Ramos (cell line): ENCODE data around the gene PHF12.

ENCODE experiments used
- in situ Hi-C: fragments of 300-500 bp; cut with MboI; formaldehyde crosslinking; loops from one replicate; pipeline ENCODE4 v1.14.3; 2022; ENCODE audit warnings: low sequenced_read_pairs; ENCODE audit not compliant: unreplicated experiment

PHF12 gene

GRCh38 chr17:28977659-28978355, 26.5 kb upstream of the PHF12 start:
- in situ Hi-C loops = no loop called here

DNA sequence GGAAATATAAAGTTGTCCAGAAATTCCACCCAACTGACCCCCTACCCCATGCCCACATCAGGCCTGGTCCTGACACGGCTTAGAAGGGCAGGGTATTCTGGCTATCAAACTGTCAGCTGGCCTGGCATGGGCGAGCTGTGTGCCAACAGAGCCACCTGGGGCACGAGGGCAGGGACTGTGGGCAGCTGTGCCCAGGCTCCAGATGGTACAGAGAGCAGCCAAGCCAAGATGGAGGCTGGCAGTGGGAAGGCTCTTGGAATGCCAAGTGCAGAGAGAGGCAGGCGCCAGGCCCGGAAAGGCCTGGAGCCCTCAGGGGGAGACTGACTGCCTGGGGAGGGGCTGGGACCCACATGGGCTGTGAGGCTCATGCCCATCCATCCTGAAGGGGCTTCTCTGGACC, 24.3 kb upstream of the PHF12 start:
- in situ Hi-C loops = no loop called here

DNA sequence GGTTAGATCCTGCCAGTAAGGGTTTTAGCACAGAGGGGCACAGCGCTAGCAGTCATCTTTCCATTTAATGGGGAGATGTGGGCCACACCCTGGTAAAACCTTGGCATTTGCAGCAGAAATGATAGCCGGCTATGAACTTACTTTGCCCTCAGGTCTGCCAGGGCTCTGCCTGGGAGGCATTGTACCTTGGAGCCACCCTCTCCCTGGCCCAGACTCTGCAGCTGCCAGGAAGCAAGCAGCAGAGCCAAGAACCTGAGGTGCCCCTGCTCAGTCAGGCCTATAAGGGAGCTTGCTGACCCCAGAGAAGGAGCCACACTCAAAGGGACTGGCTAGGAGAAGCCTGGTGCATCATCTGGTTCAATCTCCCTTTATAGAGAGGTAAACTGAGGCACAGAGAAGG, 23.7 kb upstream of the PHF12 start:
- in situ Hi-C loops = no loop called here

- in situ Hi-C loops = no loop called here
Observed at GRCh38 chr17:28974451-28974850, 23.1 kb upstream of the PHF12 start.

GRCh38 chr17:28973425-28973824, 22.1 kb upstream of the PHF12 start:
- in situ Hi-C loops = no loop called here

DNA sequence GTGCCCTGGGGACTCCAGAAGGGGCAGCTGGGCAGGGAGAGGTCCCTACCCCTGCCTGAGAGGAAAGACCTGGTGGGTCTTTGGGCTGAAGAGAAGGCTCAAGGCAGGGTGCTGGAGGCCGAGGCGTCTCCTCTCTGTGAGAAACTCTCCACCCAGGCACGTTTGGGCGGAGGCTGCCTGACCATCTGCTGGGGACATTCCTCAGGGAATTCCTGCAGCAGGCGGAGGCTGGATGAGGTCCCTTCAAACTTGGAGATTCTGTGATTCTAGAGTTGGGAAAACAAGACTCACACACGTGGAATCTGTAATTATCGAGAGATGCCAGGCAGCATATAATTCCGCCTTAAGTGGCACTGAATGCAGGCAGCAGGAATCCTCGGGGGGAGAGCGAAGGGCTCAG, 21.1 kb upstream of the PHF12 start:
- in situ Hi-C loops = no loop called here

GRCh38 chr17:28970879-28971278, 19.6 kb upstream of the PHF12 start:
- in situ Hi-C loops = no loop called here

- in situ Hi-C loops = loop anchor here (5.0 kb wide), 2 partner anchors 47 to 137 kb away; no protein-coding TSS in a partner anchor
Observed at GRCh38 chr17:28969706-28970393, 18.5 kb upstream of the PHF12 start.

DNA sequence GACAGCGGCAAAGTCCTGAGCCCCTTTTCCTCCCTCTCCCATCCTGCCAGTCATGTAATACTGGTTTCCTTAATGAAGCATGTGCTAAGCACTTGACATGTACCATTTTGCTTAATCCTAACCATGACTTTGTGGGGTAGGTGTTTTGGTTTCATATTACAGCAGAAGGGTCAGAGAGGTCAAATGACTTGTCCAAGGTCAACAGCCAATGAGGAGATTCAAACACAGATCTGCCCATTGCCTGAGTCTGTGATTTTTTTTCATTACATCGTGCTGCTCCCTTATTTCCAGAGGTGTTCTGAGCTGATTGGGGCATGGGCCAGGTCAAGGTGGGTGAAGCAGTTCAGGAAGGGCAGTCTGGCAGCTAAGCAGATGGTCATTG, 17.6 kb upstream of the PHF12 start:
- in situ Hi-C loops = loop anchor here (5.0 kb wide), 2 partner anchors 48 to 138 kb away; no protein-coding TSS in a partner anchor

GRCh38 chr17:28968231-28968913, 17.1 kb upstream of the PHF12 start:
- in situ Hi-C loops = loop anchor here (5.0 kb wide), 2 partner anchors 49 to 139 kb away; no protein-coding TSS in a partner anchor

DNA sequence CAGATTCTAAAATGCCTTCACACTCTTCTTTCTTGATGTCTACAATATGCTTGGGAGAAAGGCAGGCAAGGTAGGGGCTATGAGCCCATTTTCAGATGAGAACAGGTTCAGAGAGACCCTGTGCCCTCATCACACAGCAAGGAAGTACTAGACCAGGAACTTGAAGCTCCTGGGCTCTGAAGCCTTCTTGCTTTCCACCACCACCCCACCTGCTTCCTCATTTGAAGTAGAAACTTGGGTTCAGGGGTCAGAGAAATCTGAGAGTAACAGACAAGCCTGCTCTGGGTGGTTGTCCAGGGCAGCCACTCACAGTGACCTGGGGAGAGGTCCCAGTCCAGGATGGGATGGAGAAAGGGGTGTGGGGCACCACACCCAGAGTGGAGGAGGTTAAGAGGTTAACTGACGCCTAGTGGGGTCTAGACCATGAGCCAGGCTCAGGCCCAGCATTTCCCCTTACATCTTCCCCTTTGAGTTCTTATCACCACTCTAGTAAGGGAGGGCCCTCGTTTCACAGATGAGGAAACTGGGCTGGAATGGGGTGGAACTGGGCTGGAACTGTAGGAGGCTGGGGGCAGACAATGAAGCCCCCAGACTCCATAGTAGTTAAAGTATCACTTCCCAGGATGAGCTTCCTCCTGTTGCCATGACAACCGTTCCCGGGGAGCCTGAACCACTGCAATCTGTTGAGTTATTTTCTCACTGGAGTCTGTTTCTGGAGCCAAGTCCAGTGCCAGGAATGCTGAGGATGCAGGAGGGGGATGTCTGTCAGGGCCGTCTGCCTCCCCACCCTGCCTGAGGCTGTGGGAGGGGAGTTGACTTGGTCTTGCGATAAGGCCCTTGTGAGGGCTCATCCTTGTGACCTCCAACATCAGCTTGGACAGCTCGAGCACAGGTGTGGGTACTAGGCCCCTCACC, 16.2 kb upstream of the PHF12 start:
- in situ Hi-C loops = loop anchor here (5.0 kb wide), 2 partner anchors 50 to 140 kb away; no protein-coding TSS in a partner anchor

DNA sequence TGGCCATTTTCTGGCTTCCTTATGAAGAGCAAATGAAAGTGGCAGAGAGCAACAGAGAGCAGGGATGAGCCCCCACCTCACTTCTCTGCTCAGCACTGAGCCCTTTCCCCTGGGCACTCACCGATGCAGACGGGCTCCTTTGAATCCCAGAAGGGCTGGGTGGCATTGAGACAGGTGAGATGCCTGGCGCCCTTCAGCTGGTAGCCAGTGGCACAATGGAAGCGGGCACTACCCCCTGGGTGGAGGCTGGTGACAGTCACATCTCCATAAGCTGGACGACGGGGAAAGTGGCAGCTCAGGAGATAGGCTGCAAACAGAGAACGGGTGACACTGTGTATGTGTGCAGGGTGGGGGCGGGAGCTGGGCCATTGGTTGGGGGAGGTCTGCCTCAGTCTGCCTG, 12.5 kb upstream of the PHF12 start:
- in situ Hi-C loops = no loop called here

- in situ Hi-C loops = no loop called here
Observed at GRCh38 chr17:28963055-28963611, 11.8 kb upstream of the PHF12 start.

- in situ Hi-C loops = no loop called here
Observed at GRCh38 chr17:28961391-28961790, 10.1 kb upstream of the PHF12 start.

DNA sequence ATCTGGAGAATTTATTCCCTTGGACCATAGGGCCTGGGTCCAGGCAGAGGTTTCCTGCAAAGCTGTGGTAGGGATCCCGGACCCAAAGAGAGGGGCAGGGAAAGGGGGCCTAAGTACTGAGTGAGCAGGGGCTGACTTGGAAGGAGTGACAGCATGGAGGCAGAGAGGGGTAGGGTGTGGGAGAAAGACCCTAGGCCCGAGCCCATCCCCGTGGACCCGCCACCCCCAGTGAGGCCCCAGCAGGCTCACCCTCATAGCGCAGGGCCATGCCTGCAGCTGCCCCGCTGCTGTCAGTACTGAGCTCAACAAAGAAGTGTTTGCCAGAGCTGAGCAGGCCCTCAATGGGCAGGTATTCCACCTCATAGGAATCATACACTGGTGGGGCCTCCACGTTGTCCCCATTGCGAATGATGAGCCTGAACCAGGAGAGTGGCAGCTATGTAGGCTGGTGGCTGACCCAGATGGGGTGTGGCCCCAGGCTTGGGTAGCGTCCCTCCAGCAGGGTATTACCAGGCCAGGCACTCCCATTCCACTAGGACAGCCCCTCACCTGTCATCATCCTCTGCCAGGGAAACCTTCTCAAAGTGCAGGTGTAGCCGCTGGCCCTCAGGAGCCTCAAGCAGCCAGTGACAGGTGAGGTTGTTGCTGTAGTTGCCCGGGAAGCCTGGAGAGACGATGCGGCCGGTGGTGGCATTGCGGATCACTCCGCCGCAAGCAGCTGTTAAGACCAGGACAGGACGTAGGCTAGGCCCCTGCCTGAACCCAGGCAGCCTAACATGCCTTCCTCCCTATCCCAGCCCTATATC, 9.1 kb upstream of the PHF12 start:
- in situ Hi-C loops = no loop called here

DNA sequence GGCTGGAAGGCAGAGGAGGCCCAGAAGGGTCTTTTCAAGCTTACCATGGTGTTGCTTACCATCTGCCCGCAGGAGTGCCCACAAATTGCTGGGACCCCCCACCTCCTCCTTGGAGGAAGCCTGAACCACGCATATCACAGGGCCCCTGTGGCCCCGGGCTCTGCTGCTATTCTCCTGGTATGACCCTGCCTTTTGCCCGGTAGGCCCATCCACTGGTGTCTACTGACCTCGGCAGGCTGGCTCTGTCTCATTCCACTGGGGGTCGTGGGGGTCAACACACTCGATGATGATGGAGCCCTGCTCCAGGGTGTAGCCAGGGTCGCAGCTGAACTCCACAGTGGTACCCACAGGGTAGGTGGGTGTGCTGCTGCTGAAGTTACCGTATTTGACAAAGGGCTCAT, 8.2 kb upstream of the PHF12 start:
- in situ Hi-C loops = no loop called here

GRCh38 chr17:28958820-28959455, 7.6 kb upstream of the PHF12 start:
- in situ Hi-C loops = no loop called here

DNA sequence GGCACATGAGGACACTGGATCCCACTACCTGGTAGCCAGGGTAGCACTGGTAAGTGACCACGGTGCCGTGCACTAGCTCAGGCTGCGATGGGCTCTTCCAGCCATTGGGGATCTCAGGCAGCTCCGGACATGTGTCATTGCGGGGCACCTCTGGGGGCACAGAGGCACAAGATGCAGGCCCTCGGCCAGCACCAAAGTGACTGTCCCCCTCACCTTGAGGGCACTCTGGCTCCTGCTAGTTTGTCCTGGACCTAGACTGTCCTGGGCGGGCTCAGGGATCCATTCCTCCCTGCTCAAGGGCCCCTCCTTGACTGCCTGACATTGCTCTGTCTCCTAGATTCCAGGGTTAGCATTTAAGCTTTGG, 6.7 kb upstream of the PHF12 start:
- in situ Hi-C loops = no loop called here
